ENCODE measurements around the gene NTRK2. TPM values are rescaled to one million over a fixed set of nuclear protein-coding genes. Genes with fewer than 3 reads are reported as not detected.

The NTRK2 gene
- total RNA-seq, 4 donors from 2014 or later: 1.1 to 7.3 (median 1.5) TPM

DNA sequence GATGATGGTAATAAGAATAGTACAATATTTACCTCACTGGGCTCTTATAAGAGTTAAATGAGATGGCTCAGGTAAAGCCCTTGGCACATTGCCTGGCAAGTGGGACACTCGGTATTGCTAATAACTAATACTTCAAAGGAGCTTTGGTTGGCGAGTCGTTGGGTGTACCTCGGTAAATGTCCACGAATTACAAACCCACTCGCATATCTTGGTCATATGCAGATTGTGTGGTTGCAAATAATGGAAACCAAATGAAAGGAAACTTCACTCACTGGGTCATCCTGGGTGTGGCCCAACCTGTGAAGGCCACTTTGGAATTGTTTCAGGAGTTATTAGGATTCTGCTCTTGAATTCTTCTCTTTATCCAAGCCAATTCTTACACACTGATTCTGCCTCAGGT is 147.5 kb downstream of the NTRK2 start:
- intact Hi-C loops (cut with DNase I; ENCODE audit: low total_unique reads) (no loop called here), in situ Hi-C loops (cut with MboI; ENCODE audit: low sequenced_read_pairs in 4 of 4) (no loop called here)
- no peaks in the 10 kb centered on the region for H3K36me3 ChIP-seq
- no peak overlapping the region for H3K27ac ChIP-seq
- ATAC-seq (no peak), DNase-seq (no peak)
- H3K9me3 ChIP-seq: no peaks in the 10 kb centered on the region
- H3K4me1 ChIP-seq: no peaks in the 10 kb centered on the region
- no peaks in the 10 kb centered on the region for H3K27me3 ChIP-seq
- TF ChIP-seq, protein P1, sequence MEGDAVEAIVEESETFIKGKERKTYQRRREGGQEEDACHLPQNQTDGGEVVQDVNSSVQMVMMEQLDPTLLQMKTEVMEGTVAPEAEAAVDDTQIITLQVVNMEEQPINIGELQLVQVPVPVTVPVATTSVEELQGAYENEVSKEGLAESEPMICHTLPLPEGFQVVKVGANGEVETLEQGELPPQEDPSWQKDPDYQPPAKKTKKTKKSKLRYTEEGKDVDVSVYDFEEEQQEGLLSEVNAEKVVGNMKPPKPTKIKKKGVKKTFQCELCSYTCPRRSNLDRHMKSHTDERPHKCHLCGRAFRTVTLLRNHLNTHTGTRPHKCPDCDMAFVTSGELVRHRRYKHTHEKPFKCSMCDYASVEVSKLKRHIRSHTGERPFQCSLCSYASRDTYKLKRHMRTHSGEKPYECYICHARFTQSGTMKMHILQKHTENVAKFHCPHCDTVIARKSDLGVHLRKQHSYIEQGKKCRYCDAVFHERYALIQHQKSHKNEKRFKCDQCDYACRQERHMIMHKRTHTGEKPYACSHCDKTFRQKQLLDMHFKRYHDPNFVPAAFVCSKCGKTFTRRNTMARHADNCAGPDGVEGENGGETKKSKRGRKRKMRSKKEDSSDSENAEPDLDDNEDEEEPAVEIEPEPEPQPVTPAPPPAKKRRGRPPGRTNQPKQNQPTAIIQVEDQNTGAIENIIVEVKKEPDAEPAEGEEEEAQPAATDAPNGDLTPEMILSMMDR (IDR thresholded peaks at IDR 0.05 in 4 of 5, conservative IDR thresholded peaks at IDR 0.05 in 1 of 5): no peak
- no peak for TF ChIP-seq POLR2A (IDR thresholded peaks at IDR 0.05)
- no peak overlapping the region for H3K4me3 ChIP-seq

DNA sequence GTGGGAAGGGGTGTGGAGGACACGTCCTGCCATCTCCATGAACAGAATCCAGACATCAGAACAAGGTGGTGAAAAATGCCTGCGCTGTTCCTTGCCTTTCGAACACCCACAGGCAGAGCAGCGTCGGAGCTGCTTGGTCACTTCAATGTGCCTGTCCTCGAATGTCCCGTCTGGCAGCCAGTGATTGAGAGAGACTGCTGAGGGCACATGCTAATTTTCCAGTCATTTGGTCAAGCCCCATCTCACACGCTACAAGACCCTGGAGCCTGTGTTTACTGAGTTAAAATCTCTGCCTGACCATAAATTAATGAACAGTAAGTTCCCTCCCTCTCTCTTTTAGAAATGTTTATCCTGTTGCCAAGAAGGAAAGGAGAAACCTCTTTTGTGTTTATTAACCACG is 149.3 kb downstream of the NTRK2 start:
- no peak overlapping the region for H3K27ac ChIP-seq
- H3K27me3 ChIP-seq: no peaks in the 10 kb centered on the region
- no peaks in the 10 kb centered on the region for H3K36me3 ChIP-seq
- no peak for TF ChIP-seq POLR2A (IDR thresholded peaks at IDR 0.05)
- TF ChIP-seq, protein P1 (IDR thresholded peaks at IDR 0.05 in 4 of 5, conservative IDR thresholded peaks at IDR 0.05 in 1 of 5): no peak
- H3K9me3 ChIP-seq: no peaks in the 10 kb centered on the region
- peaks cover 0 to 1% of the 10 kb centered on the region in 2 donors for H3K4me1 ChIP-seq
- no peak for ATAC-seq
- no peak for DNase-seq
- intact Hi-C loops (cut with DNase I; ENCODE audit: low total_unique reads): no loop called here
- H3K4me3 ChIP-seq: no peak overlapping the region
- in situ Hi-C loops (cut with MboI; ENCODE audit: low sequenced_read_pairs in 4 of 4): no loop called here

DNA sequence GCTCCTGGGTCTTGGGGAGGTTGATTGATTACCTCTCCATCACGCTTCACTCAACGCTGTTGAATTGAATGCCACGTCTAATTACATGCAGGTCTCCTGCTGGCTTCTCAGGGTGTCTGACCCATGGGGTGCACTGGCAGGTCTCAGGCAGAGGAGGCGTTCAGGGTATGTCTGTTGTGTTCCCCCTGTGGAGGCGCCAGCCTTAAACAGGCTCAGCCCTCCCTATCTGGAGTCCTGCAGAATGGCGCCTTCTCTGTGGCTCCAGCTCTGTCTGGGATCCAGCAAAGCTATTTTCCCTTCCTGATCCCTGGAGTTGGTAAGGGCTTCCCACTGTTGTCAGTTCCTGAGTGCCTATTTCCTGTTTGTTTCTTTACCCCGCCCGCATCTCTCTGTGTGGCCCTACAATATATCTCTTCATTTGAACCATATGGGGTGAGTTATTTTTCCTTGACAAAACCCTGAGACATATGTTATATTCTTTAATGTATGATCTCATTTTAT is 150.0 kb downstream of the NTRK2 start:
- DNase-seq (no peak), ATAC-seq (no peak)
- H3K4me1 ChIP-seq: peaks cover 0 to 4% of the 10 kb centered on the region in 2 donors
- H3K9me3 ChIP-seq: no peaks in the 10 kb centered on the region
- H3K4me3 ChIP-seq: no peak overlapping the region
- no peak overlapping the region for H3K27ac ChIP-seq
- TF ChIP-seq POLR2A (IDR thresholded peaks at IDR 0.05): no peak
- TF ChIP-seq, protein P1 (IDR thresholded peaks at IDR 0.05 in 4 of 5, conservative IDR thresholded peaks at IDR 0.05 in 1 of 5): no peak
- in situ Hi-C loops (cut with MboI; ENCODE audit: low sequenced_read_pairs in 4 of 4): no loop called here
- H3K36me3 ChIP-seq: no peaks in the 10 kb centered on the region
- intact Hi-C loops (cut with DNase I; ENCODE audit: low total_unique reads): no loop called here
- H3K27me3 ChIP-seq: no peaks in the 10 kb centered on the region

DNA sequence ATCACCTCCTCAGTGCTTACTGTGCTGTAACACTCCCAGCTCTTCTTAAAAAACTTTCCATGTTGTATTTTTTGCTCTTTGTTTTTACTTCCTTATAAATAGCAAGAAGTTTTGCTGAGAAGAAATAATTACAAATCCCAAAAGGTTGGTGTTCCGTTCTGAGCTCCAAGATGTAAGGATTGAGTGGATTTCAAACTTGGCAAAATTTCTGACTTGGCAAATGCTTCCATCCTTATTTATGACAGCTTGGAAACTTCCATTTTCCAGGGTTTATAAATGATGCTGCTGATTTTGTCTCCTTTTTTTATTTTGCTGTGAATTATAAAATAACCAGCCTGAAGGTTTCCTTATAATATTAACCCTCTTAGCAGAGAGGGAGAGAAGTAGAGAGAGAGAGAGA is 151.9 kb downstream of the NTRK2 start:
- in situ Hi-C loops (cut with MboI; ENCODE audit: low sequenced_read_pairs in 4 of 4) (no loop called here), intact Hi-C loops (cut with DNase I; ENCODE audit: low total_unique reads) (no loop called here)
- Histone ChIP-seq H3K27me3 (no peaks in the 10 kb centered on the region), H3K9me3 (no peaks in the 10 kb centered on the region), H3K36me3 (no peaks in the 10 kb centered on the region), H3K4me1 (peaks cover 0 to 4% of the 10 kb centered on the region in 2 donors), H3K4me3 (no peak overlapping the region), H3K27ac (no peak overlapping the region)
- no peak for ATAC-seq
- no peak for DNase-seq
- TF ChIP-seq, protein P1 (IDR thresholded peaks at IDR 0.05 in 4 of 5, conservative IDR thresholded peaks at IDR 0.05 in 1 of 5): no peak
- TF ChIP-seq POLR2A (IDR thresholded peaks at IDR 0.05): no peak
